Ascending aorta (tissue), 2 donors: Measurements from ENCODE around the gene TIMM21. TPM values are rescaled to one million over a fixed set of nuclear protein-coding genes. Genes with fewer than 3 reads are reported as not detected.

Experiments
- DNase-seq, 2 donors: peaks; one replicate each; pipeline ENCODE4 v3.0.0-alpha.2; 2019; ENCODE audit warnings: low spot score in 2 of 2
- H3K27ac ChIP-seq, 2 donors: fragments of 200-600 bp; sonication (generic); one replicate each; pipeline ENCODE4 v1.5.1; 2016 to 2017; ENCODE audit warnings: mild to moderate bottlenecking in 1 of 2
- H3K27me3 ChIP-seq: fragments of 200-600 bp; sonication (generic); one replicate; pipeline ENCODE4 v1.5.1; 2017
- H3K36me3 ChIP-seq, 2 donors: fragments of 200-600 bp; sonication (generic); one replicate each; pipeline ENCODE4 v1.5.1; 2016
- H3K4me1 ChIP-seq, 2 donors: fragments of 200-600 bp; sonication (generic); one replicate each; pipeline ENCODE4 v1.5.1; 2016 to 2017; ENCODE audit warnings: mild to moderate bottlenecking in 1 of 2
- H3K4me3 ChIP-seq, 2 donors: fragments of 200-600 bp; sonication (generic); one replicate each; pipeline ENCODE4 v1.5.1; 2016 to 2017; ENCODE audit warnings: mild to moderate bottlenecking in 1 of 2
- H3K9me3 ChIP-seq, 2 donors: fragments of 200-600 bp; sonication (generic); one replicate each; pipeline ENCODE4 v1.5.1; 2016
- intact Hi-C: fragments of 100-400 bp; cut with DNase I; formaldehyde crosslinking; loops from one replicate; pipeline ENCODE4 v1.15.1; 2023
- total RNA-seq: library from RNA; depleted of rRNA; stranded (reverse); fragments of >200 nt; gene quantifications from one replicate; pipeline ENCODE4 v1.1.0, GENCODE V29; 2016
- TF ChIP-seq, protein P1 (sequence below), 3 experiments: fragments of 200-600 bp in 2 of 3; fragments of 450-650 bp in 1 of 3; sonication (generic) in 2 of 3; IDR thresholded peaks; one replicate each; pipeline ENCODE4 v1.5.1; 2016 to 2019; ENCODE audit warnings: antibody characterized with exemption in 3 of 3, mild to moderate bottlenecking in 1 of 3, moderate library complexity in 1 of 3

TIMM21 gene
- total RNA-seq, 1 donor from 2014 or later = 27.2 TPM

DNA sequence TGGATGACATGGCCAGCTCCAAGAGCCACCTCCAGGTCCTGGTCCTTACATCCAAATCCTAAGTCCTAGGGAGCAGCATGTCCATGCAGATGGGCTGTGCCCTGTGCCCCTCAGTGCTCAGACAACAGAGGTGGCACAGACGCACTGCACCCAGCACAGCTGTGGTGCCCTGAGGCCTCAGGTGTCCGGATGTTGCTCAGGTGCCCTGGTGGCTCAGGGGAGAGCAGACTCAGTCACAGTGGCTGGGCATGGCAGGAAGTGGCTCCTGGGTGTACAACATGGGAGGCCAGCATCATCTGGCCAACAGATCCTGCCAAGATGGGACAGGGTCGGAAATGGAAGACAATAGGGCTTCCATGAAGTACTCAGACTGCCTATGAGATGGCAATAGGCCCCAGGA lies 50.1 kb downstream of the TIMM21 start:
- Histone ChIP-seq H3K27ac (no peak overlapping the region), H3K4me1 (no peaks in the 10 kb centered on the region), H3K9me3 (no peaks in the 10 kb centered on the region), H3K4me3 (no peak overlapping the region), H3K36me3 (no peaks in the 10 kb centered on the region), H3K27me3 (no peaks in the 10 kb centered on the region)
- intact Hi-C loops = loop anchor here (5.0 kb wide), 1 partner anchor 299 kb away; the partner anchor contains the start of gene CNDP2
- no peak for DNase-seq
- TF ChIP-seq, protein P1, sequence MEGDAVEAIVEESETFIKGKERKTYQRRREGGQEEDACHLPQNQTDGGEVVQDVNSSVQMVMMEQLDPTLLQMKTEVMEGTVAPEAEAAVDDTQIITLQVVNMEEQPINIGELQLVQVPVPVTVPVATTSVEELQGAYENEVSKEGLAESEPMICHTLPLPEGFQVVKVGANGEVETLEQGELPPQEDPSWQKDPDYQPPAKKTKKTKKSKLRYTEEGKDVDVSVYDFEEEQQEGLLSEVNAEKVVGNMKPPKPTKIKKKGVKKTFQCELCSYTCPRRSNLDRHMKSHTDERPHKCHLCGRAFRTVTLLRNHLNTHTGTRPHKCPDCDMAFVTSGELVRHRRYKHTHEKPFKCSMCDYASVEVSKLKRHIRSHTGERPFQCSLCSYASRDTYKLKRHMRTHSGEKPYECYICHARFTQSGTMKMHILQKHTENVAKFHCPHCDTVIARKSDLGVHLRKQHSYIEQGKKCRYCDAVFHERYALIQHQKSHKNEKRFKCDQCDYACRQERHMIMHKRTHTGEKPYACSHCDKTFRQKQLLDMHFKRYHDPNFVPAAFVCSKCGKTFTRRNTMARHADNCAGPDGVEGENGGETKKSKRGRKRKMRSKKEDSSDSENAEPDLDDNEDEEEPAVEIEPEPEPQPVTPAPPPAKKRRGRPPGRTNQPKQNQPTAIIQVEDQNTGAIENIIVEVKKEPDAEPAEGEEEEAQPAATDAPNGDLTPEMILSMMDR (IDR thresholded peaks at IDR 0.05) = no peak

GRCh38 chr18:74200780-74201179 lies 52.5 kb downstream of the TIMM21 start:
- no peaks in the 10 kb centered on the region for H3K27me3 ChIP-seq
- H3K36me3 ChIP-seq = no peaks in the 10 kb centered on the region
- H3K9me3 ChIP-seq = no peaks in the 10 kb centered on the region
- TF ChIP-seq, protein P1 (IDR thresholded peaks at IDR 0.05) = no peak
- no peak overlapping the region for H3K4me3 ChIP-seq
- no peak for DNase-seq
- intact Hi-C loops = no loop called here
- H3K27ac ChIP-seq = no peak overlapping the region
- no peaks in the 10 kb centered on the region for H3K4me1 ChIP-seq

- H3K27me3 ChIP-seq = no peaks in the 10 kb centered on the region
- TF ChIP-seq, protein P1 (IDR thresholded peaks at IDR 0.05) = no peak
- H3K4me1 ChIP-seq = no peaks in the 10 kb centered on the region
- H3K36me3 ChIP-seq = no peaks in the 10 kb centered on the region
- no peak overlapping the region for H3K4me3 ChIP-seq
- intact Hi-C loops = no loop called here
- DNase-seq = no peak
- no peaks in the 10 kb centered on the region for H3K9me3 ChIP-seq
- H3K27ac ChIP-seq = no peak overlapping the region
Observed at GRCh38 chr18:74203811-74204210, 55.5 kb downstream of the TIMM21 start.

DNA sequence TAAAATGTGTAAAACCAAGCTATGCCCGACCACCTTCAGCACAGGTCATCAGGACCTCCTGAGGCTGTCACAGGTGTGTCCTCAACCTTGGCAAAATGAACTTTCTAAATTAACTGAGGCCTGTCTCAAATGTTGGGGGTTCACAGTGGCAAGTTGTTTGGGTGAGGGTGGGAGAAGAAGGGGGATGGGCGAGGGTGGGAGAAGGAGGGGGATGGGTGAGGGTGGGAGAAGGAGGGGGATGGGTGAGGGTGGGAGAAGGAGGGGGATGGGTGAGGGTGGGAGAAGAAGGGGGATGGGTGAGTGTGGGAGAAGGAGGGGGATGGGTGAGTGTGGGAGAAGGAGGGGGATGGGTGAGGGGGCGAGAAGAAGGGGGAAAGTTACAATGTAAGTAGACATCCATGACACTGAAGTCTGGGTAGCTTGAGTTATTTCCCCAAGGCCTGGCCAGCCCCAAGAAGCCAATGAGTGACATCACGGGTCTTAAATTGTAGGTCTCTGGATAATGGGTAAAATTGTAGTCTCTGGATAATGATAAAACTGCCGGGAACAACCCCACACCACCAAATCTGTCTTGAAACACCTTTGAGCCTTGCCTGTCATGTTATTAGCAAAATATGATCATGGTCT lies 56.3 kb downstream of the TIMM21 start:
- TF ChIP-seq, protein P1 (IDR thresholded peaks at IDR 0.05) = no peak
- intact Hi-C loops = no loop called here
- Histone ChIP-seq H3K27ac (no peak overlapping the region), H3K4me1 (no peaks in the 10 kb centered on the region), H3K27me3 (no peaks in the 10 kb centered on the region), H3K9me3 (no peaks in the 10 kb centered on the region), H3K4me3 (no peak overlapping the region), H3K36me3 (no peaks in the 10 kb centered on the region)
- DNase-seq = no peak

Other genes starting within 250 kb of the TIMM21 start
- not detected for gene FBXO15, start 689 bp upstream of the TIMM21 start, total RNA-seq
- 58.1 TPM for gene CYB5A, start 143.4 kb downstream of the TIMM21 start, total RNA-seq
- gene C18orf63, start 167.3 kb downstream of the TIMM21 start, total RNA-seq = not detected